ENCODE results near the gene GORASP2.

GORASP2 gene

DNA sequence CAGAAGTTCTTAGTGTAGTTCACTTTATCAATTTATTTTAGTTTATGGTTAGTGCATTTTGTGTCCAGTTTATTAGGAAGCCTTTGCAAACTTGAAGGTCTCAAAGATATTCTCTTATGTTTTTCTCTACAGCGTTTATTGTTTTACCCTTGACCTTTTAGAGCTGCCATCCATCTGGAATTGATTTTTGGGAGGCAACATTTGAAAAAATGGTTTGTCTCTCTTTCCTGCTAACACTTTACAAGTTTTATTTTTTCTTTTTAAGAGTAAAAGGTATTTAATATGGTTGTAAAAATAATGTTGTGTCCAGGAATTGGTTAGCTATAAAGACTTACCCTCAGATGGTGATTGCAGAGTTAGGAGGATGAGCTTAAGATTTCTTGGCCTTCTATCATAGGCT is 14.0 kb downstream of the GORASP2 start:
- DNase-seq (ENCODE audit: low spot score) = no peak
- Histone ChIP-seq H3K4me3 (no peak overlapping the region), H3K27ac (no peak overlapping the region)
- TF ChIP-seq, protein P1, sequence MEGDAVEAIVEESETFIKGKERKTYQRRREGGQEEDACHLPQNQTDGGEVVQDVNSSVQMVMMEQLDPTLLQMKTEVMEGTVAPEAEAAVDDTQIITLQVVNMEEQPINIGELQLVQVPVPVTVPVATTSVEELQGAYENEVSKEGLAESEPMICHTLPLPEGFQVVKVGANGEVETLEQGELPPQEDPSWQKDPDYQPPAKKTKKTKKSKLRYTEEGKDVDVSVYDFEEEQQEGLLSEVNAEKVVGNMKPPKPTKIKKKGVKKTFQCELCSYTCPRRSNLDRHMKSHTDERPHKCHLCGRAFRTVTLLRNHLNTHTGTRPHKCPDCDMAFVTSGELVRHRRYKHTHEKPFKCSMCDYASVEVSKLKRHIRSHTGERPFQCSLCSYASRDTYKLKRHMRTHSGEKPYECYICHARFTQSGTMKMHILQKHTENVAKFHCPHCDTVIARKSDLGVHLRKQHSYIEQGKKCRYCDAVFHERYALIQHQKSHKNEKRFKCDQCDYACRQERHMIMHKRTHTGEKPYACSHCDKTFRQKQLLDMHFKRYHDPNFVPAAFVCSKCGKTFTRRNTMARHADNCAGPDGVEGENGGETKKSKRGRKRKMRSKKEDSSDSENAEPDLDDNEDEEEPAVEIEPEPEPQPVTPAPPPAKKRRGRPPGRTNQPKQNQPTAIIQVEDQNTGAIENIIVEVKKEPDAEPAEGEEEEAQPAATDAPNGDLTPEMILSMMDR (IDR thresholded peaks at IDR 0.05) = no peak

DNA sequence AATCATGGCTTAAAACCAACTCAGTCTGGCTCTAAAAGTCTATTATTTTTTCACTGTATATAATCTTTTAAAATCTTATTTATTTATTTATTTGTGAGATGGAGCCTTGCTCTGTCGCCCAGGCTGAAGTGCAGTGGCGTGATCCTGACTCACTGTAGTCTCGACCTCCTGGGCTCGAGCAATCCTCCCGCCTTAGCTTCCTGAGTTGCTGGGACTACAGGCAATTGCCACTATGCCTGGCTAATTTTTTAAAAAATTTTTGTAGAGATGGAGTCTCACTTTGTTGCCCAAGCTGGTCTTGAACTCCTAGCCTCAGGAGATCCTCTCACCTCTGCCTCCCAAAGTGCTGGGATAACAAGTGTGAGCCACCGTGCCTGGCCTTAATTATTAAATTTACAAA is 14.5 kb downstream of the GORASP2 start:
- DNase-seq (ENCODE audit: low spot score) = no peak

DNA sequence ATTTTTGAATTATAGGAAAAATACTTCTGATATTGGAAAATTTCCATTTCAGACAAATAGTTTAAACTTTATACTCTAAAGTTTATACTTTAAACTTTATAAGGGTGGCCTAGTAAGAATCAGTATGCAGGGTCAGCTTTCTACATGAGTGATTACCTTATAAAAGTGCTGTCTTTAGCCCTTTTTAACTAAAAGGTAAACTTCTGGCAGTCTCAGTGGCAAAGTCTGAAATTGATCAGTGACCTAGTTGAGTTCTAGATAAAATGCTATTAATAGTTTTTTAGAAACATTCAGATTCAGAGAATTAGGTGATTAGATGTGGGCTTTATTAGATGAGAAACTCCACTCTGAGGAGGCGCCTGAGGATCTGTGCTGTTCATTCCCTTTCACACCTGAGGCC is 15.5 kb downstream of the GORASP2 start:
- Histone ChIP-seq H3K27ac (no peak overlapping the region), H3K4me3 (no peak overlapping the region)
- no peak for DNase-seq (ENCODE audit: low spot score)
- TF ChIP-seq, protein P1 (IDR thresholded peaks at IDR 0.05) = no peak

More for the DNA sequence above, 14.5 kb downstream of the GORASP2 start:
- Histone ChIP-seq H3K4me3 (no peak overlapping the region), H3K27ac (no peak overlapping the region)
- TF ChIP-seq, protein P1 (IDR thresholded peaks at IDR 0.05) = no peak

DNA sequence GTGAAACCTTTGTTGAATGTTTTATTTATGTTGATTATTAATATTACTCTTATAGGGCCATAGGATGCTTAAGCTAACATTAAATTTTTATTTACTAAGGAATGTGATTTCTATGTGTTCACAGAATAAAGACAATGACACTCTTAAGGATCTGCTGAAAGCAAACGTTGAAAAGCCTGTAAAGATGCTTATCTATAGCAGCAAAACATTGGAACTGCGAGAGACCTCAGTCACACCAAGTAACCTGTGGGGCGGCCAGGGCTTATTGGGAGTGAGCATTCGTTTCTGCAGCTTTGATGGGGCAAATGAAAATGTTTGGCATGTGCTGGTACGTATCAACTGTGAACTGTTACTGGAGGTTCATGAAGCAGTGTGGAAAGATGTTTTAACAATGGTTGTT is 20.4 kb downstream of the GORASP2 start:
- no peak for DNase-seq (ENCODE audit: low spot score)
- TF ChIP-seq, protein P1 (IDR thresholded peaks at IDR 0.05) = no peak
- no peak overlapping the region for H3K27ac ChIP-seq
- H3K4me3 ChIP-seq = no peak overlapping the region

DNA sequence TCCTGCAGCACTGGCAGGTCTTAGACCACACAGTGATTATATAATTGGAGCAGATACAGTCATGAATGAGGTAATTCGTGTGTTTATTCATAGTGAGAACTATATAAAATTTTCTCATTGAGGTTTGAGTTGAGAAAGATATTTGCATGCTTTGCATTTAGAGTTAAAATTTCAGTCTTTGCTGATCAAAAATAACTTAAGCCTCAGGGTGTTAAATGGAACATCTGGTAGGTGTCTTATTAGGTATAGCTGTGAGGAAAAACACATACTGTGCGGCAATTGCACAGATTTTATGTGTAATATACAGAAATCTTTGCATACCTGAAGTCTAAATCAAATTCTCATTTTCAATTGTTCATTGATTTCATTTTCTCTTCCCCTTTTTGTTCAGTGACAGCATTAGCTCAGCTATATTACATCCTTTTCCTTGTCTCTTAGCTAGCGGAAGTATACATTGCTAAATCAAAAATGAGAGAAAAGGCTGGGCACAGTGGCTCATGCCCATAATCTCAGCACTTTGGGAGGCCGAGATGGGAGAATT is 21.2 kb downstream of the GORASP2 start:
- Histone ChIP-seq H3K27ac (no peak overlapping the region), H3K4me3 (no peak overlapping the region)
- TF ChIP-seq, protein P1 (IDR thresholded peaks at IDR 0.05) = no peak
- no peak for DNase-seq (ENCODE audit: low spot score)

DNA sequence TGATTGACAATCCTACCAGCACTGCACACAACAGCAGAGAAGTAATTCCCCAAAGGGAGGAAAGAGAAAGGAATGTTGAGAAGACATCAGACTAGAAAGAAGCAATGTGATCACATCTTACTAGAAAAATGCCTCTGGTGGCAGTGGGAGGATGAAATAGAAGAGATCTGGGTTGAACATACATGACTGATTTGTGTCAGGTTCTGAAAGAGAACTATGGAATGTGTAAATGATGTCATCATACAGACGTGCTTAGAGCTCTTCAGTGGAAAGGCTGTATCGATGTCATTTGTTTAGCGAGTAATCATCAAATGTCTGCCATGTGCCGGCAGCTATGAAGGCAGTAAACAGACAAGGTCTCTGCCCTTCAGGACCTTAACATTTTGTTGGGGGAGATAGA is 24.9 kb downstream of the GORASP2 start:
- H3K27ac ChIP-seq = no peak overlapping the region
- DNase-seq (ENCODE audit: low spot score) = no peak
- TF ChIP-seq, protein P1 (IDR thresholded peaks at IDR 0.05) = no peak
- H3K4me3 ChIP-seq = no peak overlapping the region

DNA sequence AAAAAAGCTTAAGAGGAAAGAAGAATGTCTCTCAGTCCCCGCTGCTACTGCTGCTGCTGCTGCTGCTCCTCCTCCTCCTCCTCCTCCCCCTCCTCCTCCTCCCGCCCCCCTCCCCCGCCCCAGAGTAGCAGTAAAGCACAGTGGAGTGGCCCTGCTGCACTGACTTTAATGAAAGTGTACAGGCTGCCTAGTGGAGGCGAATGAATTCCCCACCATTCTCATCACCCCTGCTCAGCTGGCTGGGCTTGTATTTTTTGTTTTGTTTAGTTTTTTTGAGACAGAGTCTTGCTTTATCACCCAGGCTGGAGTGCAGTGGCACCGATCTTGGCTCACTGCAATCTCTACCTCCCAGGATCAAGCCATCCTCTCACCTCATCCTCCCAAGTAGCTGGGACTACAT is 34.3 kb downstream of the GORASP2 start:
- H3K27ac ChIP-seq = no peak overlapping the region
- TF ChIP-seq, protein P1 (IDR thresholded peaks at IDR 0.05) = no peak
- DNase-seq (ENCODE audit: low spot score) = no peak

More for the DNA sequence above, 34.3 kb downstream of the GORASP2 start:
- no peak overlapping the region for H3K4me3 ChIP-seq

Measured in coronary artery (tissue), 2 donors.